Neural crest cell (in vitro differentiated cells): ENCODE data around the gene MROH8. TPM values are rescaled to one million over a fixed set of nuclear protein-coding genes. Genes with fewer than 3 reads are reported as not detected.
"Not testable (repeated sequence)": the region's sequence is repeated elsewhere in the genome, so short reads cannot be mapped to it uniquely, and the experiment has no call there.

Experiments
- DNase-seq: peaks from one replicate; pipeline ENCODE4 v3.0.0; 2021; ENCODE audit warnings: low read depth, mixed read lengths, low spot score
- H3K27ac Mint-ChIP-seq: one replicate; pipeline ENCODE4 v1.8.0; 2021; ENCODE audit warnings: mild to moderate bottlenecking, mixed read lengths; ENCODE audit not compliant: unreplicated experiment
- H3K27me3 Mint-ChIP-seq: 2 replicates; pipeline ENCODE4 v1.8.0; 2021; ENCODE audit warnings: low read depth, mild to moderate bottlenecking, mixed read lengths
- H3K36me3 Mint-ChIP-seq: 2 replicates; pipeline ENCODE4 v1.8.0; 2021; ENCODE audit warnings: low read depth, mild to moderate bottlenecking, mixed read lengths
- H3K4me1 Mint-ChIP-seq: 2 replicates; pipeline ENCODE4 v1.8.0; 2021; ENCODE audit warnings: mixed read lengths
- H3K4me3 Mint-ChIP-seq: one replicate; pipeline ENCODE4 v1.8.0; 2021; ENCODE audit warnings: mild to moderate bottlenecking, mixed read lengths
- H3K9me3 Mint-ChIP-seq: 2 replicates; pipeline ENCODE4 v1.8.0; 2021; ENCODE audit warnings: mixed read lengths
- CTCF ChIP-seq: fragments of 200-600 bp; sonication (generic); conservative IDR thresholded peaks from 2 replicates; pipeline ENCODE4 v1.5.0; 2021; ENCODE audit warnings: antibody characterized with exemption, mild to moderate bottlenecking
- total RNA-seq: library from RNA; stranded (reverse); gene quantifications from 2 replicates; pipeline ENCODE4 v1.2.1, GENCODE V29; 2021

The MROH8 gene
- total RNA-seq, 1 donor from 2014 or later: 7.6 TPM

- Mint-ChIP-seq H3K9me3 (no peaks in the 10 kb centered on the region), H3K27me3 (no peaks in the 10 kb centered on the region), H3K4me3 (no peak overlapping the region), H3K27ac (no peak overlapping the region), H3K4me1 (no peaks in the 10 kb centered on the region), H3K36me3 (peaks cover 8% of the 10 kb centered on the region)
- no peak for DNase-seq
- TF ChIP-seq CTCF: no peak
Measured at GRCh38 chr20:37154684-37155298, 24.6 kb downstream of the MROH8 start.

GRCh38 chr20:37152284-37152683 lies 27.1 kb downstream of the MROH8 start:
- no peak for DNase-seq
- TF ChIP-seq CTCF: no peak
- H3K4me3 Mint-ChIP-seq: no peak overlapping the region
- no peaks in the 10 kb centered on the region for H3K4me1 Mint-ChIP-seq
- H3K36me3 Mint-ChIP-seq: peaks cover 8% of the 10 kb centered on the region
- no peak overlapping the region for H3K27ac Mint-ChIP-seq
- no peaks in the 10 kb centered on the region for H3K27me3 Mint-ChIP-seq
- no peaks in the 10 kb centered on the region for H3K9me3 Mint-ChIP-seq

- Mint-ChIP-seq H3K27ac (no peak overlapping the region), H3K27me3 (no peaks in the 10 kb centered on the region), H3K9me3 (no peaks in the 10 kb centered on the region), H3K4me1 (no peaks in the 10 kb centered on the region), H3K4me3 (no peak overlapping the region), H3K36me3 (peaks cover 8% of the 10 kb centered on the region)
- DNase-seq: no peak
- TF ChIP-seq CTCF: no peak
Measured at GRCh38 chr20:37151529-37151928, 27.8 kb downstream of the MROH8 start.

GRCh38 chr20:37150864-37151263 lies 28.5 kb downstream of the MROH8 start:
- H3K4me1 Mint-ChIP-seq, H3K9me3 Mint-ChIP-seq, DNase-seq, H3K36me3 Mint-ChIP-seq, H3K27ac Mint-ChIP-seq, H3K4me3 Mint-ChIP-seq, H3K27me3 Mint-ChIP-seq: not testable (repeated sequence)

- Mint-ChIP-seq H3K36me3 (peaks cover 4% of the 10 kb centered on the region), H3K9me3 (no peaks in the 10 kb centered on the region), H3K4me1 (peaks cover 7% of the 10 kb centered on the region), H3K27ac (no peak overlapping the region), H3K27me3 (no peaks in the 10 kb centered on the region), H3K4me3 (no peak overlapping the region)
- no peak for DNase-seq
- TF ChIP-seq CTCF: no peak
Measured at GRCh38 chr20:37147250-37147649, 32.1 kb downstream of the MROH8 start.

GRCh38 chr20:37144856-37145404 lies 34.4 kb downstream of the MROH8 start:
- no peak for TF ChIP-seq CTCF
- Mint-ChIP-seq H3K36me3 (no peaks in the 10 kb centered on the region), H3K4me3 (no peak overlapping the region), H3K4me1 (peaks cover 7% of the 10 kb centered on the region), H3K27me3 (no peaks in the 10 kb centered on the region), H3K27ac (no peak overlapping the region), H3K9me3 (no peaks in the 10 kb centered on the region)
- no peak for DNase-seq
